Measurements from ENCODE around the gene CHI3L2.
"Not testable (repeated sequence)": the region's sequence is repeated elsewhere in the genome, so short reads cannot be mapped to it uniquely, and the experiment has no call there.

Gene CHI3L2

GRCh38 chr1:111202366-111202706 is 25.2 kb upstream of the CHI3L2 start:
- DNase-seq (ENCODE audit: low spot score) = no peak

DNA sequence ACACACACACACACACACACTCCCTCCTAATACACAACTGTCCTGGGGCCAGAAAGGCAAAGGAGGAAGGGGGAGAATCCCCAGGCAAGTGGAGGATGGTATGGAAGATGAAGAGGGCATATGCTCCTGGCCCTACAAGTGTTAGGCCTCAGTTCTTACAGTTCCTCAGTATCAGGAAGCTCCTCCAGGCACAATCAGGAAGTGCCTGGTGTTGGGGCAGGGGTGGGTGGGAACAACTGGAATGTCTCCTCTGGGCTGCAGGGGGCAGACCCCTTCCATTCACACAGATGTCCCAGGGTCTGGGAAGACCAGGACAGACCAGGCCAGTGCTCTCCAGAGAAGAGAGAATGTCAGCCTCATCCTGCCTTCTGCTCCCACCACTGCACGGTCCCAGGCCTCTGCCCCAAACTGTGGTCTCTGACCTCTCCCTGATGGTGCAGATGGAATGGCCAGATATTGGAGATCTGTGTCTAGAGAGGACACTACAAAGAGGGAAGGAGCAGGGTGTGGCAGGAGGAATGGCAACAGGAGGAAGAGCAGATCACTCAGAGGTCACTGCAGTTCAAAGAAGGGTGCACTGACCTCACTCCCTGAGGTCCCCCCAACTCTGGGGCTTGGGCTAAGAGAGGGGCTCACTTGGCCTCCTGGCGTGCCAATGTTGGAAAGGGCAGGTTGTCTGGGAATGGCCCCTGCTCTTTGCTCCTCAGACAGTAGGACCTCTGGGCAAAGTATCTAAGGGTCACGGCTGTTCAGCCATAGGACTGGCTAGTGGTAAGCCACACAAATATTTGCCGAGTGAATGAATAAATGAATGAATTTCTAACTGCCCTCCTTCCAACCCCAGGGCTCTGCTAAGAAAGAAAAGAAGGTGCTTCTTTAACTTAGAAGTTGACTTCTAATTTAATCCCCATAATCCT is 24.5 kb upstream of the CHI3L2 start:
- no peak for DNase-seq (ENCODE audit: low spot score)

DNA sequence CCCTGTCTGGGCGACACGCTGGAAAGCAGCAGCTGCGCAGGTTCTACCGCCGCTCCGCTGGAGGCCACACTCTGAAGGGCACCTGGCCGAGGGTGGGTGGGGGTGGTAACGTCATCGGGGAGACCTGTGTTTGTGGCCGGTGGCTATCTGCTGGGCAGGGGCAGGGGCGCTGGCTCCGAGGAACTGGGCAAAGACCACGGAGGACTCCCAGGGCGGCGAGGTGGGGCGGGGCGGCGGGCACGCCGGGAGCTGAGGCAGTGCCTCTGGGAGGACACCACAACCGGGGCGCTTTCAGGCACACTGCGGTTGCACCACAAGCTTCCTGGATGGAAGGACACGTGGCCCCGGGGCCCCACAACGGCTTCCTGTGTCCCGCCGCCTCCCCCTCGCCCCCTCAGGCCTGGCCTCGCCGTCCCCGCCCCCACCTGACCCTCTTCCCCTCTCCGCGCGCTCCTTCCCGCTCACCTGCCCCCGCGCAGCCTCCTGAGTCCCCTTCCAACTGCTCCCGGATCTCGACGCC is 23.8 kb upstream of the CHI3L2 start:
- no peak for DNase-seq (ENCODE audit: low spot score)

DNA sequence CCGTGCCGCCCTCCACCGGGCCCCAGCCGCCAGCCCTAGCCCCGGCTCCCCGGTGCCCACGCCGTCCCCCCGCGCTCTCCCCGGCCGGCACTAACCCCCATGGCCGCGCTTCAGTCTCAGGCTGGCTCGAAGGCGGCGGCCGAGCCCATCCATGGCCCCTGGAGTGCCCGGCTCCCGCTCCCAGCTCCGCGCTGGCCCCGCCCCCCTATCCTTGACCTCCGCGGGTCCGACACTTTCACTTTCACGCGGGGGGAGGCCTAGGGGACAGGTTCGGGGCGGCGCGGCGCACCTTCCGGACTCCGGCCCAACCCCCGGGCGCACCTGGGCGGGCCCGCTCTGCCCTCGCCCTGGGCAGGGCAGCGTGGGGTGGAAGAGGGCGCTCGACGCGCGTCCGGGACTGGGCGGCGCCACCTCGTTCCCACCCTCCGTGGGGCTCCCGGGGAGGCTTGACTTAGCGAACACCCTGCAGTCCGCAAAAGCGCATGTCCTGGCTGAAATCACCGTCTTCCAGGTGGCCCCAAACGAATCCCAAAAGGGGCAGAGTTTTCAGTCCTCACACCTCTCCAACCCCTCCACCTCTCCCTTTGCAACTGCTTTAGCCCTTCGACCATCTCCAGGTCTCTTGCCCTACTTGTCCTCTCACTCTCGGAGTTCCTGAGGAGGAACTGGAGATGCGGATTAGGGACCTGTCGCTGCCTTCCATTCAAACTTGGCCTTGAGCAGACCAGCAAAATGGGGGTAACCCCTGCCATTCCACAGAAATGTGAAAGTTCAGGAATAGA is 23.1 kb upstream of the CHI3L2 start:
- no peak for DNase-seq (ENCODE audit: low spot score)

DNA sequence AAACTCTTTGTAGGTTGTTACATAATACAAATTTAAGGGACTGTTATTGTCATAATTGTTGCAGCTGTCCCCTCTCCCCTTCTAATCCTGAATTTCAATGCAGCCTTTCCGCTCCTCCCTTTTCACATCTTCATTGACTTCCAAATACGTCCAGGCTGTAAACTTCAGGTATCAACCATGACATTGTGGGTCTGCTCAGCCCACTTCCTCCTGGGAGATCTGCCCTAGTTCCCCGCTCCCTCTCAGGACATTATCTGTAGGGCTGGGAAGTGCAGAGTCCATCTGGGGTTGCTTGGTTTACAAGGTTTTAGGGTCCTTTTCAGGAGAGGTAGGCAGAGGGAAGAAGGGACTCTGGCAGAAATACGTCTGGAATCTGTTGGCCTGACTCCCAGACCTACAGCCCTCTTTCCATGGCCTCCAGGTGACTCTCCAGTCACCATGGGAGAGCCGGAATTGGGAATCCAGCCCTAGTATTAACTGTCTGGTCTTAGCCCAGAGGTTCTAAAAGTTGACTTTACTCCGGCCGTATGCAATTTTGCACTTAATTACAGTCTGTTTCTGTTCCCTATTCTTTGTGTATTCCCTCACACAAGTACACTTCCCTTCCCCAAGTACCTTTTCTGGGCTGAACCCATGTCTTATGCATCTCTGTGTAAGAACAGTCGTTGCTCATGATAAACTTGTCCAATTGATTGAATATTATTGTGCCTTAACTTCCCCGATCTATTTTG is 22.4 kb upstream of the CHI3L2 start:
- no peak for DNase-seq (ENCODE audit: low spot score)

- no peak for DNase-seq (ENCODE audit: low spot score)
These were observed 21.8 kb upstream of the CHI3L2 start for GRCh38 chr1:111205714-111206050.

GRCh38 chr1:111208921-111209320 is 18.6 kb upstream of the CHI3L2 start:
- DNase-seq (ENCODE audit: low spot score) = no peak

DNA sequence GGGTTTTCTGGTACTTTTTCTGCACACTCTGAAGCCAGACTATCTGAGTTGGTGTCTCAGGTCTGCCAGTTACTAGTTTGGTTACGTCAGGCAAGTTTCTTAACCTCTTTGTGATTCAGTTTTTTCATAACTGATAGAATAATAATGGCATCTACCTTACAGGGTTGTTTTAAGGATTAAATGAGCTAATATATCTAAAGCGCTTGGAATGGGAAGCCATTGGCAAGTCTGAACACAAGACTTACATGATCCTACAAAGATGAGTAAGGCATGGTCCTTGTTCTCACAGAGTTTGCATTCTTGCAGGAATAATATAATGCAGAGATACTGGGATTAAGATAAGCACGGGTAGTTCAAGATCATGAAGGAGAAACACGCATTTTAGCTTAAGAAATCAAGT is 17.9 kb upstream of the CHI3L2 start:
- DNase-seq (ENCODE audit: low spot score) = no peak

DNA sequence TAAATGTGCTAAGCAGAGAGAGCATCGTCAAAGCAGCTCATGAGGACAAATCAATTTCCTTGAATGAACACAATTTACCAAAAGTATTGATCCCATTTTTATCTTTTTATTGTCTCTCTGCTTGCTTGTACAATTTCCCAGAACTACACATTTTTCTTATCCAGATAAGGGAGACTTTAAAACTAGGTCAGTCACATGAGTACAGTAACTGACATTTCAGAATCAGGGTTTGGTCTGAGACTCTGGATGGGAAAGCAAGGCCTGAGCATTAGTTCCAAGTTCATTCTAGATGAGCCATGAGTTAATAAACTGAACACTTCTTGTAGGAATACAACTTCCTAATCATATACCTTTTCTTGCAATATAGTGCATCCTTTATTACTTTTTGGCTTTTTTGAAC is 15.6 kb upstream of the CHI3L2 start:
- DNase-seq (ENCODE audit: low spot score) = no peak

GRCh38 chr1:111212634-111213335 is 14.7 kb upstream of the CHI3L2 start:
- no peak for DNase-seq (ENCODE audit: low spot score)

- DNase-seq (ENCODE audit: low spot score) = no peak
These were observed 14.1 kb upstream of the CHI3L2 start for GRCh38 chr1:111213412-111213811.

DNA sequence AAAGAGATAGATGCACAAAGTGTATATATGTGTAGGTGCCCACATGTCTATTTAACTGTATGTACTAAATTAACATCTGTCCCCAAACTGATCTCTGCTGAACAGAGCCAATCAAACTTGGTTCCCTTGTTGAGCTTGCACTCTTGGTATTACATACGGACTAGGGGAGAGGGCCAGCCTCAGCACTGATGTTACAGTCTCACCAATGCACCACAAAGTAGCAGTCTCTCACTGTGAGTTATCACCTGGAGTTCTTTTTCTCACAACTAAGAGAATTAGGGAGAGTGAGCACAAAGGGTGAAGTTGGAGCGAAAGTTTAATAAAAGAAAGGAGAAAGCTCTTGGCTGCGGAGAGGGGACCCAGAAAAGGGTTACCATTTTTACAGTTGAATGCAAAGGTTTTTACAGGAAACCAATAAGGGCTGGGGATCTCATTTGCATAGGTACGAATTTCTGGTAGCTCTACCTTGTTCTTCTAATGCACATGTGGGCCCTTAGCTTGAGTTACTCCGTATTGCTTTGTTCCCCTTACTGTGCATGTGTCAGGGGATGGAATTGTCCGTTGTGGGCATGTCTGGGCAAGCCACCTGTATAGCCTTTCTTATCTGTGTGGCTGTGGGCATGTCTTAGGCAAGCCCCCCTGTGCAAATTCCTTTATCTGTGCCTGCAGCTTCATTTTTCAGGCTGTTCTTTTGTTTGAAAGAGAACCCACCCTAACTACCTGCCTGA is 13.3 kb upstream of the CHI3L2 start:
- DNase-seq (ENCODE audit: low spot score) = no peak

- no peak for DNase-seq (ENCODE audit: low spot score)
These were observed 12.6 kb upstream of the CHI3L2 start for GRCh38 chr1:111214884-111215283.

DNA sequence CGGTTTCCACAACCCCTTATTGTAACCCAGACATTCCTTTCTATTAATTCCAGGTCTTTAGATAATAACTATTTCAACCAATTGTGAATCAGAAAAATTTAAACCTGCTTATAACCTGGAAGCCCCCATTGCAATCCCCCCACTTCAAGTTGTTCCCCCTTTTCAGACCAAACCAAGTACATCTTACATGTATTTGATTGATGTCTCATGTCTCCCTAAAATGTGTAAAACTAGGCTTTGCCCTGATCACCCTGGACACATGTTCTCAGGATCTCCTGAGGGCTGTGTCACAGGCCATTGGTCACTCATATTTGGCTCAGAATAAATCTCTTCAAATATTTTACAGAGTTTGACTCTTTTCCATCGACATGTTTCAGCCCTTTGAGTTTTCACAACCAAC is 12.2 kb upstream of the CHI3L2 start:
- DNase-seq (ENCODE audit: low spot score) = not testable (repeated sequence)

- no peak for DNase-seq (ENCODE audit: low spot score)
These were observed 10.8 kb upstream of the CHI3L2 start for GRCh38 chr1:111216751-111217150.

- DNase-seq (ENCODE audit: low spot score) = no peak
These were observed 10.2 kb upstream of the CHI3L2 start for GRCh38 chr1:111217183-111217910.

GRCh38 chr1:111218701-111219556 is 8.6 kb upstream of the CHI3L2 start:
- DNase-seq (ENCODE audit: low spot score) = no peak

DNA sequence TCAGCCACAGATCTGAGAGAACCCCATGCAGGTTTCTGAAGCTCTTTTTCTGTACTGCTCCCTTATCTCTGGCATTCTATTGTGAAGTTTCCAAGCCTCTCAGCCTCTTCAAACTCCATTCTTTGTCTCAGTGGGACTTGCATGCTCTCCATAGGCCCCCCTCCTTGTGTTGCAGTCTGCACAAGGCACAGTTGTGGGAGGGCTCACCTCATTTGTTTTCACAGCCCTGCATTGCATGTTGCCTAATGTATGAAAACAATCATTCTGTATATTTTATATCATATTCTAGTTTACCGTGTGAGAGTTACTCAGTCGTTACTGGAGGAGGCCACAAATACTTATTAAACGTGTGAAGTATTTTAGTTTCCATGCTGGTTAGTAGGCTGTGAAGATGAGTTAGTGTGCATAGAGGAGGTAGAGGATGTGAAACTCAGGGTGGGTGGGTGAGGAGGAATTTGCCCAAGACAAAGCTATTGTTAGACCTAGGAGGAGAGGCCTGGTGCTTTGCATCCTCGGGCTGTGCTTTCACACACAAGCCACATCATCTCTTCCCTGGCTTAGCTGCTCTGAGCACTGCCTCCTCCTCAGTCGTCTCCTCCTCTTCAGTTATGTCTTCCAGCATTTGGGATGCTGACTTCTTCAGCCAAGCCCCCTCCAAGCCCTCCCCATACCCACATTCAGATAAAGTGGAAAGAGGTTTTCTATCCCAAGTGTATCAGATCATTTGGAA is 7.8 kb upstream of the CHI3L2 start:
- peak; percentile 29 for DNase-seq (ENCODE audit: low spot score)

All from putamen (tissue), 1 donor.